Measurements from ENCODE around the gene TLE2.
"Not testable (repeated sequence)": the region's sequence is repeated elsewhere in the genome, so short reads cannot be mapped to it uniquely, and the experiment has no call there.

DNA sequence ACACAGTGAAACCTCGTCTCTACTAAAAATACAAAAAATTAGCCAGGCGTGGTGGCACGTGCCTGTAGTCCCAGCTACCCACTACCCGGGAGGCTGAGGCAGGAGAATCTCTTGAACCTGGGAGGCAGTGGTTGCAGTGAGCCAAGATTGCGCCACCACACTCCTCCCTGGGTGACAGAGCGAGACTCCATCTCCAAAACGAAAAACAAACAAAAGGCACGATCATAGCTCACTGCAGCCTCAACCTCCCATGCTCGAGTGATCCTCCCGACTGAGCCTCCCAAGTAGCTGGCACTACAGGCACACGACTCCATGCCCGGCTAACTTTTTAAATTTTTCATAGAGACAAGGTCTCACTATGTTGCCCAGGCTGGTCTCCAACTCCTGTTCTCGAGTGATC, 17.0 kb downstream of the TLE2 start:
- not testable (repeated sequence) for TF ChIP-seq POLR2A, POLR2AphosphoS5 (IDR thresholded peaks at IDR 0.05)
- TF ChIP-seq, protein P1, sequence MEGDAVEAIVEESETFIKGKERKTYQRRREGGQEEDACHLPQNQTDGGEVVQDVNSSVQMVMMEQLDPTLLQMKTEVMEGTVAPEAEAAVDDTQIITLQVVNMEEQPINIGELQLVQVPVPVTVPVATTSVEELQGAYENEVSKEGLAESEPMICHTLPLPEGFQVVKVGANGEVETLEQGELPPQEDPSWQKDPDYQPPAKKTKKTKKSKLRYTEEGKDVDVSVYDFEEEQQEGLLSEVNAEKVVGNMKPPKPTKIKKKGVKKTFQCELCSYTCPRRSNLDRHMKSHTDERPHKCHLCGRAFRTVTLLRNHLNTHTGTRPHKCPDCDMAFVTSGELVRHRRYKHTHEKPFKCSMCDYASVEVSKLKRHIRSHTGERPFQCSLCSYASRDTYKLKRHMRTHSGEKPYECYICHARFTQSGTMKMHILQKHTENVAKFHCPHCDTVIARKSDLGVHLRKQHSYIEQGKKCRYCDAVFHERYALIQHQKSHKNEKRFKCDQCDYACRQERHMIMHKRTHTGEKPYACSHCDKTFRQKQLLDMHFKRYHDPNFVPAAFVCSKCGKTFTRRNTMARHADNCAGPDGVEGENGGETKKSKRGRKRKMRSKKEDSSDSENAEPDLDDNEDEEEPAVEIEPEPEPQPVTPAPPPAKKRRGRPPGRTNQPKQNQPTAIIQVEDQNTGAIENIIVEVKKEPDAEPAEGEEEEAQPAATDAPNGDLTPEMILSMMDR (IDR thresholded peaks at IDR 0.05): not testable (repeated sequence)

All from suprapubic skin (tissue), 4 donors.